SK-N-MC (cell line): ENCODE measurements around the gene EIF4A2.
A peak's percentile ranks its signal among the peaks of the same experiment; 100 is the strongest.

ENCODE experiments used
- DNase-seq: peaks from one replicate; pipeline ENCODE4 v3.0.0-alpha.2; 2011; ENCODE audit warnings: low read depth, low spot score
- H3K27ac ChIP-seq: fragments of 200-600 bp; sonication (generic); 2 replicates; pipeline ENCODE4 v1.5.1; 2016; ENCODE audit warnings: mixed run types
- H3K36me3 ChIP-seq: fragments of 200-600 bp; sonication (generic); 2 replicates; pipeline ENCODE4 v1.6.1; 2017; ENCODE audit warnings: antibody characterized with exemption, low read length, mixed read lengths; ENCODE audit not compliant: insufficient read depth
- H3K4me3 ChIP-seq: fragments of 200-600 bp; sonication (generic); 2 replicates; pipeline ENCODE4 v1.5.1; 2016
- H3K9ac ChIP-seq: fragments of 200-600 bp; sonication (generic); 2 replicates; pipeline ENCODE4 v1.8.0; 2017; ENCODE audit warnings: mixed run types, mixed read lengths; ENCODE audit not compliant: insufficient read length
- H3K9me3 ChIP-seq: fragments of 200-600 bp; sonication (generic); 2 replicates; pipeline ENCODE4 v1.6.1; 2017; ENCODE audit warnings: low read depth, mild to moderate bottlenecking, antibody characterized with exemption, low read length, moderate library complexity, mixed read lengths
- EZH2 ChIP-seq: fragments of 200-600 bp; sonication (generic); IDR thresholded peaks from one replicate; pipeline ENCODE4 v1.6.1; 2017; ENCODE audit warnings: antibody characterized with exemption
- FOXP2 ChIP-seq: optimal IDR thresholded peaks from 2 replicates; pipeline ENCODE3; 2011; ENCODE audit warnings: mild to moderate bottlenecking, moderate library complexity; ENCODE audit not compliant: insufficient read depth; ENCODE audit errors: extremely low read length, control extremely low read depth
- POLR2AphosphoS5 ChIP-seq: IDR thresholded peaks from 2 replicates; pipeline ENCODE4 v1.6.1; 2012; ENCODE audit warnings: mild to moderate bottlenecking, low read depth, low read length, borderline replicate concordance

EIF4A2 gene

GRCh38 chr3:186782542-186783057 lies 777 bp upstream of the EIF4A2 start:
- Histone ChIP-seq H3K27ac (peak overlapping the region; percentile 98), H3K36me3 (peaks cover 41% of the 10 kb centered on the region), H3K9ac (peak overlapping the region; percentile 100), H3K9me3 (no peaks in the 10 kb centered on the region), H3K4me3 (peak overlapping the region; percentile 99)
- no peak for TF ChIP-seq FOXP2
- no peak for TF ChIP-seq EZH2
- TF ChIP-seq POLR2AphosphoS5 = no peak
- DNase-seq = no peak

- Histone ChIP-seq H3K4me3 (peak overlapping the region; percentile 99), H3K9me3 (no peaks in the 10 kb centered on the region), H3K36me3 (peaks cover 54% of the 10 kb centered on the region), H3K9ac (peak overlapping the region; percentile 100), H3K27ac (peak overlapping the region; percentile 98)
- no peak for TF ChIP-seq EZH2
- peak; percentile 69 for TF ChIP-seq POLR2AphosphoS5
- no peak for DNase-seq
Measured at GRCh38 chr3:186783731-186784515, 546 bp downstream of the EIF4A2 start.

- H3K4me3 ChIP-seq = peak overlapping the region; percentile 99
- no peak for DNase-seq
- TF ChIP-seq FOXP2 (no peak), EZH2 (no peak), POLR2AphosphoS5 (no peak)
- H3K27ac ChIP-seq = peak overlapping the region; percentile 98
- H3K9ac ChIP-seq = peak overlapping the region; percentile 100
- H3K9me3 ChIP-seq = no peaks in the 10 kb centered on the region
- H3K36me3 ChIP-seq = peaks cover 64% of the 10 kb centered on the region
Measured at GRCh38 chr3:186784820-186785494, 1.6 kb downstream of the EIF4A2 start.

- Histone ChIP-seq H3K36me3 (peaks cover 70% of the 10 kb centered on the region), H3K9me3 (no peaks in the 10 kb centered on the region), H3K27ac (peak overlapping the region; percentile 98), H3K4me3 (peak overlapping the region; percentile 99), H3K9ac (peak overlapping the region; percentile 100)
- no peak for TF ChIP-seq POLR2AphosphoS5
- no peak for TF ChIP-seq EZH2
- no peak for TF ChIP-seq FOXP2
- DNase-seq = no peak
Measured at GRCh38 chr3:186785495-186786018, 2.2 kb downstream of the EIF4A2 start.

GRCh38 chr3:186786922-186787321 lies 3.5 kb downstream of the EIF4A2 start:
- no peak for TF ChIP-seq FOXP2
- no peak for TF ChIP-seq POLR2AphosphoS5
- TF ChIP-seq EZH2 = no peak
- Histone ChIP-seq H3K36me3 (peaks cover 84% of the 10 kb centered on the region), H3K27ac (peak overlapping the region; percentile 98), H3K4me3 (peak overlapping the region; percentile 99), H3K9ac (peak overlapping the region; percentile 100), H3K9me3 (no peaks in the 10 kb centered on the region)
- DNase-seq = no peak

GRCh38 chr3:186787642-186788481 lies 4.5 kb downstream of the EIF4A2 start:
- no peaks in the 10 kb centered on the region for H3K9me3 ChIP-seq
- no peak for TF ChIP-seq POLR2AphosphoS5
- TF ChIP-seq FOXP2 = no peak
- TF ChIP-seq EZH2 = no peak
- peak overlapping the region; percentile 99 for H3K4me3 ChIP-seq
- DNase-seq = no peak
- peak overlapping the region; percentile 98 for H3K27ac ChIP-seq
- peak overlapping the region; percentile 37 for H3K9ac ChIP-seq
- peaks cover 93% of the 10 kb centered on the region for H3K36me3 ChIP-seq

GRCh38 chr3:186788482-186789370 lies 5.3 kb downstream of the EIF4A2 start:
- Histone ChIP-seq H3K9ac (no peak overlapping the region), H3K36me3 (peaks cover 98% of the 10 kb centered on the region), H3K9me3 (no peaks in the 10 kb centered on the region), H3K4me3 (peak overlapping the region; percentile 1; the same call in 1 of the 2 replicates), H3K27ac (peak overlapping the region; percentile 98)
- no peak for DNase-seq
- peak; percentile 46; the same call in 1 of the 2 replicates for TF ChIP-seq POLR2AphosphoS5
- no peak for TF ChIP-seq FOXP2
- no peak for TF ChIP-seq EZH2
